ENCODE measurements around the gene METTL26. TPM values are rescaled to one million over a fixed set of nuclear protein-coding genes. Genes with fewer than 3 reads are reported as not detected.

METTL26 gene
- total and polyA plus RNA-seq, 2 of the 4 experiments (the other 2 are of a cell fraction): 46.8 to 128 TPM

- Histone ChIP-seq H2BK15ac (ENCODE audit: low read depth, low read length) (no peak overlapping the region), H3K23ac (ENCODE audit: low read depth, low read length) (no peak overlapping the region), H3K27ac (ENCODE audit: insufficient read depth, low read length) (peak overlapping the region; percentile 46; the same call in 1 of the 2 replicates), H3K4me3 (ENCODE audit: insufficient read depth, low read depth, low read length) (peak overlapping the region; percentile 59), H2BK5ac (ENCODE audit: low read depth, low read length, poor library complexity, severe bottlenecking) (no peak overlapping the region), H3K14ac (replicated peaks; ENCODE audit: low read depth, low read length) (0 out of 2 replicates have a peak overlapping the region, but pooled peaks have one; percentile 66), H3K4ac (ENCODE audit: low read depth, low read length) (peak overlapping the region; percentile 75; the same call in 1 of the 2 replicates), H3K79me1 (ENCODE audit: low read depth in 1 of 2, low read length in 2 of 2) (peaks cover 10 to 42% of the 10 kb centered on the region in 2 experiments; a peak in 3 of 4 replicates), H4K91ac (ENCODE audit: insufficient read depth, low read depth, low read length) (no peak overlapping the region), H2BK120ac (ENCODE audit: low read depth, low read length) (no peak overlapping the region), H2BK20ac (ENCODE audit: low read depth, low read length) (no peak overlapping the region), H3K9ac (ENCODE audit: low read depth, low read length) (peak overlapping the region; percentile 70), H4K5ac (ENCODE audit: low read depth, low read length) (0 out of 2 replicates have a peak overlapping the region, but pooled peaks have one; percentile 68), H3K9me3 (ENCODE audit: control insufficient read depth, insufficient read depth, low read length) (no peaks in the 10 kb centered on the region), H3K9me1 (ENCODE audit: insufficient read depth, low read length) (peaks cover 15% of the 10 kb centered on the region), H3K27me3 (ENCODE audit: control insufficient read depth, insufficient read depth, low read length) (no peaks in the 10 kb centered on the region), H4K20me1 (ENCODE audit: insufficient read depth, low read length) (no peaks in the 10 kb centered on the region), H4K8ac (ENCODE audit: low read depth in 2 of 2, low read length in 2 of 2) (peak overlapping the region in 1 of 2 experiments; percentile 77; a peak in 1 of 4 replicates), H3K36me3 (ENCODE audit: control insufficient read depth, insufficient read depth, low read length) (peaks cover 3% of the 10 kb centered on the region; the same call in 1 of the 2 replicates), H3K56ac (ENCODE audit: extremely low read depth, insufficient read depth, low read length) (no peak overlapping the region), H2AK5ac (ENCODE audit: low read depth, low read length) (0 out of 2 replicates have a peak overlapping the region, but pooled peaks have one; percentile 50), H2AFZ (replicated peaks; ENCODE audit: low read length, poor library complexity) (peak overlapping the region; percentile 96), H3K4me1 (ENCODE audit: control insufficient read depth, insufficient read depth, low read length) (peaks cover 14% of the 10 kb centered on the region), H3K18ac (ENCODE audit: low read depth, low read length) (no peak overlapping the region), H2AK9ac (replicated peaks; ENCODE audit: low read depth, low read length, poor library complexity) (peak overlapping the region; percentile 98), H3K4me2 (ENCODE audit: low read depth, low read length) (peak overlapping the region; percentile 77)
- in situ Hi-C loops (cut with MboI; ENCODE audit: low sequenced_read_pairs): loop anchor here (10.0 kb wide), 1 partner anchor 255 kb away; the partner anchor contains the start of gene NME4
- POLR2A ChIA-PET (ENCODE audit: unreplicated experiment): no interaction called here
- dilution Hi-C loops (cut with HindIII; ENCODE audit: low sequenced_read_pairs, unreplicated experiment): no loop called here
- DNase-seq: no peak
- CTCF ChIA-PET: no interaction called here
- BruUV-seq (replicated peaks): no TSS peak
- WGBS, 2 experiments (ENCODE audit: extremely low coverage in 2 of 2, insufficient read length in 1 of 2): 0% methylated on average over 33 of the region's 44 CpGs; no CpG with 5 or more reads in 1 of the 2 experiments
- TF ChIP-seq MXI1 (IDR thresholded peaks at IDR 0.05; ENCODE audit: borderline replicate concordance, low read depth, low read length) (no peak), CHD1 (IDR thresholded peaks at IDR 0.05; ENCODE audit: low read depth, low read length) (no peak), FOS (IDR thresholded peaks at IDR 0.05; ENCODE audit: low read depth, low read length) (no peak), RCOR1 (IDR thresholded peaks at IDR 0.05; ENCODE audit: insufficient replicate concordance, low read length) (no peak), POLR2A (IDR thresholded peaks at IDR 0.05; ENCODE audit: low read depth, low read length) (no peak), SMC3 (IDR thresholded peaks at IDR 0.05; ENCODE audit: low read depth, low read length) (no peak)
- intact Hi-C loops (cut with micrococcal nuclease): no loop called here
- ATAC-seq (ENCODE audit: low read depth): peak; percentile 30
These were observed 13.5 kb upstream of the METTL26 start for GRCh38 chr16:649631-650030.

Data from IMR-90 (cell line).